Right lobe of liver (tissue), 6 donors: ENCODE data around the gene TIGD1. TPM values are rescaled to one million over a fixed set of nuclear protein-coding genes. Genes with fewer than 3 reads are reported as not detected.

Source experiments
- ATAC-seq, 4 donors: fragments of 200-7000 bp; cut with Tn5 transposase; one replicate each; pipeline ENCODE4 v1.9.1; 2020; ENCODE audit warnings: mild to moderate bottlenecking in 4 of 4, moderate library complexity in 4 of 4
- DNase-seq, 3 donors: peaks; one replicate each; pipeline ENCODE4 v3.0.0-alpha.2; 2020
- H3K27ac ChIP-seq, 3 donors: fragments of 200-600 bp; one replicate each; pipeline ENCODE4 v1.8.0; 2022
- H3K27me3 ChIP-seq, 2 donors: fragments of 200-600 bp; one replicate each; pipeline ENCODE4 v1.8.0; 2022
- H3K36me3 ChIP-seq, 4 donors: fragments of 200-600 bp; sonication (generic) in 1 of 4; one replicate each; pipeline versions ENCODE4 v1.5.1 to v1.8.0; 2017 to 2022; ENCODE audit warnings: control low read depth in 1 of 4
- H3K4me1 ChIP-seq, 4 donors: fragments of 200-600 bp; sonication (generic) in 1 of 4; one replicate each; pipeline versions ENCODE4 v1.5.1 to v1.8.0; 2017 to 2022; ENCODE audit warnings: control low read depth in 1 of 4
- H3K4me3 ChIP-seq, 3 donors: fragments of 200-600 bp; one replicate each; pipeline ENCODE4 v1.8.0; 2022
- H3K9me3 ChIP-seq, 4 donors: fragments of 200-600 bp; sonication (generic) in 1 of 4; one replicate each; pipeline versions ENCODE4 v1.5.1 to v1.8.0; 2017 to 2022; ENCODE audit warnings: control low read depth in 1 of 4
- CTCF ChIP-seq, 4 donors: fragments of 200-600 bp in 3 of 4; fragments of 450-650 bp in 1 of 4; IDR thresholded peaks; one replicate each; pipeline versions ENCODE4 v1.5.1 to v1.8.0; 2016 to 2022; ENCODE audit warnings: antibody characterized with exemption in 4 of 4, mild to moderate bottlenecking in 2 of 4
- POLR2A ChIP-seq: fragments of 450-650 bp; IDR thresholded peaks from one replicate; pipeline ENCODE4 v1.6.1; 2017; ENCODE audit warnings: antibody characterized with exemption, mild to moderate bottlenecking
- WGBS: methylation state at CpG from one replicate; pipeline ENCODE4 v1.1.6; 2018; ENCODE audit warnings: low coverage, low lambda C conversion rate; ENCODE audit not compliant: insufficient coverage; ENCODE audit errors: missing lambda C conversion rate; 5-methylcytosine and 5-hydroxymethylcytosine counted together
- intact Hi-C, 2 donors: fragments of 100-400 bp; cut with DNase I; formaldehyde crosslinking; loops; one replicate each; pipeline versions ENCODE4 v1.11.2 to v1.14.1; 2022
- total RNA-seq, 6 experiments: library from RNA; depleted of rRNA in 2 of 6; stranded (reverse); fragments of >200 nt in 2 of 6; fragmentation: NEBNext Ultra II Directional in 3 of 6; extraction: Animal tissue kit (Norgen Biotek cat#: 25700) in 3 of 6; gene quantifications; one replicate each; pipeline versions ENCODE4 v1.1.0 to v1.2.4, GENCODE V29; 2016 to 2023
- donor health status: DM: no; HTN: yes; CAD: no.
- donor health status: DM: no; HTN: no; CAD: no.
- donor health status: DM: no; HTN: no; CAD: no.
- donor health status: DM: no; HTN: yes; CAD: no.
- donor health status: DM: no; HTN: yes; CAD: no.

The TIGD1 gene
- total RNA-seq, 6 experiments from 2014 or later = 0.68 to 1.5 (median 1.0) TPM

GRCh38 chr2:232568161-232568560 is 17.8 kb upstream of the TIGD1 start:
- H3K4me3 ChIP-seq = no peak overlapping the region
- peaks cover 7 to 68% (median 38%) of the 10 kb centered on the region in 4 donors for H3K36me3 ChIP-seq
- H3K9me3 ChIP-seq = no peaks in the 10 kb centered on the region
- ATAC-seq (peak in 1 of 4 donors; percentile 23), DNase-seq (no peak)
- H3K4me1 ChIP-seq = peaks cover 0 to 28% (median 10%) of the 10 kb centered on the region in 4 donors
- H3K27me3 ChIP-seq = no peaks in the 10 kb centered on the region
- TF ChIP-seq POLR2A (no peak), CTCF (IDR thresholded peaks at IDR 0.05) (no peak)
- intact Hi-C loops = no loop called here
- H3K27ac ChIP-seq = no peak overlapping the region
- 67% methylated on average over 5 of the region's 5 CpGs for WGBS

GRCh38 chr2:232567721-232568120 is 17.4 kb upstream of the TIGD1 start:
- TF ChIP-seq CTCF (IDR thresholded peaks at IDR 0.05) = no peak
- TF ChIP-seq POLR2A = no peak
- H3K9me3 ChIP-seq = no peaks in the 10 kb centered on the region
- H3K36me3 ChIP-seq = peaks cover 7 to 72% (median 40%) of the 10 kb centered on the region in 4 donors
- ATAC-seq = no peak
- H3K27ac ChIP-seq = no peak overlapping the region
- H3K4me3 ChIP-seq = no peak overlapping the region
- no peak for DNase-seq
- no peaks in the 10 kb centered on the region for H3K27me3 ChIP-seq
- H3K4me1 ChIP-seq = peaks cover 0 to 24% (median 8%) of the 10 kb centered on the region in 4 donors
- intact Hi-C loops = no loop called here

- intact Hi-C loops = no loop called here
- TF ChIP-seq POLR2A (no peak), CTCF (IDR thresholded peaks at IDR 0.05) (no peak)
- H3K4me3 ChIP-seq = no peak overlapping the region
- H3K36me3 ChIP-seq = peaks cover 0 to 87% (median 40%) of the 10 kb centered on the region in 4 donors
- ATAC-seq (no peak), DNase-seq (no peak)
- H3K9me3 ChIP-seq = no peaks in the 10 kb centered on the region
- H3K27me3 ChIP-seq = no peaks in the 10 kb centered on the region
- H3K27ac ChIP-seq = no peak overlapping the region
- no peaks in the 10 kb centered on the region for H3K4me1 ChIP-seq
- WGBS = 33% methylated on average over 3 of the region's 3 CpGs
Observed at GRCh38 chr2:232563580-232563979, 13.2 kb upstream of the TIGD1 start.

GRCh38 chr2:232562515-232563151 is 12.3 kb upstream of the TIGD1 start:
- no peak for TF ChIP-seq POLR2A
- TF ChIP-seq CTCF (IDR thresholded peaks at IDR 0.05) = no peak
- Histone ChIP-seq H3K9me3 (no peaks in the 10 kb centered on the region), H3K4me1 (no peaks in the 10 kb centered on the region), H3K4me3 (no peak overlapping the region), H3K36me3 (peaks cover 5 to 87% (median 38%) of the 10 kb centered on the region in 4 donors), H3K27me3 (no peaks in the 10 kb centered on the region), H3K27ac (no peak overlapping the region)
- no peak for DNase-seq
- peak in 1 of 4 donors; percentile 23 for ATAC-seq
- intact Hi-C loops = no loop called here
- 75% methylated on average over 4 of the region's 8 CpGs for WGBS
